PFSK-1 (cell line): ENCODE results near the gene NEURL4. TPM values are rescaled to one million over a fixed set of nuclear protein-coding genes. Genes with fewer than 3 reads are reported as not detected.

Experiments
- FOXP2 ChIP-seq: optimal IDR thresholded peaks from 2 replicates; pipeline ENCODE3; 2011; ENCODE audit warnings: borderline replicate concordance, control low read depth, inconsistent platforms; ENCODE audit not compliant: insufficient read depth; ENCODE audit errors: extremely low read length, extremely low read depth
- POLR2AphosphoS5 ChIP-seq: IDR thresholded peaks from 2 replicates; pipeline ENCODE4 v1.6.1; 2012; ENCODE audit warnings: low read depth, mild to moderate bottlenecking, control low read depth, low read length, moderate library complexity
- REST ChIP-seq, 2 experiments: IDR thresholded peaks; 2 replicates each; pipeline versions ENCODE4 v1.6.1 to v1.8.0; 2011 to 2012; ENCODE audit warnings: low read depth in 2 of 2, low read length in 2 of 2, control low read depth in 1 of 2, inconsistent platforms in 1 of 2, mild to moderate bottlenecking in 1 of 2, moderate library complexity in 1 of 2; ENCODE audit not compliant: insufficient read depth in 1 of 2
- SIN3A ChIP-seq: IDR thresholded peaks from 2 replicates; pipeline ENCODE4 v1.6.1; 2012; ENCODE audit warnings: mild to moderate bottlenecking, low read length, moderate library complexity, borderline replicate concordance; ENCODE audit not compliant: insufficient read depth
- TAF1 ChIP-seq: IDR thresholded peaks from 2 replicates; pipeline ENCODE4 v1.6.1; 2012; ENCODE audit warnings: low read length, control low read depth, borderline replicate concordance; ENCODE audit not compliant: insufficient read depth
- polyA plus RNA-seq: library from polyadenylated mRNA; unstranded; fragments of >200 nt; gene quantifications from one replicate; pipeline ENCODE4 v1.2.1, GENCODE V29; 2012; ENCODE audit warnings: low read depth, missing spikeins; ENCODE audit not compliant: insufficient read length

Gene NEURL4
- polyA plus RNA-seq = 54.8 TPM

GRCh38 chr17:7328840-7329373, at the start of gene NEURL4:
Gene NEURL4 (minus strand): TSS chr17:7329335. CDS start chr17:7329312, 23 bp downstream.
- TF ChIP-seq FOXP2 (no peak), SIN3A (no peak), POLR2AphosphoS5 (no peak; the same call in 1 of the 2 replicates), REST (IDR thresholded peaks at IDR 0.05; ENCODE audit: insufficient read depth in 1 of 2, low read depth in 2 of 2, low read length in 2 of 2) (no peak), TAF1 (no peak)

- no peak for TF ChIP-seq FOXP2
These were observed 45.2 kb upstream of the NEURL4 start for GRCh38 chr17:7374353-7374752.

- TF ChIP-seq REST (IDR thresholded peaks at IDR 0.05; ENCODE audit: insufficient read depth in 1 of 2, low read depth in 2 of 2, low read length in 2 of 2) = no peak
- TF ChIP-seq TAF1 = no peak
- no peak for TF ChIP-seq SIN3A
These were observed 41.7 kb upstream of the NEURL4 start for GRCh38 chr17:7370853-7371252.

- no peak for TF ChIP-seq REST (IDR thresholded peaks at IDR 0.05; ENCODE audit: insufficient read depth in 1 of 2, low read depth in 2 of 2, low read length in 2 of 2)
These were observed 40.7 kb upstream of the NEURL4 start for GRCh38 chr17:7369825-7370224.

- TF ChIP-seq FOXP2 (no peak), POLR2AphosphoS5 (no peak), TAF1 (no peak), REST (IDR thresholded peaks at IDR 0.05; ENCODE audit: insufficient read depth in 1 of 2, low read depth in 2 of 2, low read length in 2 of 2) (no peak), SIN3A (no peak)
These were observed 38.9 kb upstream of the NEURL4 start for GRCh38 chr17:7367918-7368598.

- no peak for TF ChIP-seq REST (IDR thresholded peaks at IDR 0.05; ENCODE audit: insufficient read depth in 1 of 2, low read depth in 2 of 2, low read length in 2 of 2)
- TF ChIP-seq TAF1 = no peak
- TF ChIP-seq SIN3A = no peak
- TF ChIP-seq POLR2AphosphoS5 = no peak
- no peak for TF ChIP-seq FOXP2
These were observed 37.9 kb upstream of the NEURL4 start for GRCh38 chr17:7367083-7367482.
